SK-N-SH (cell line): ENCODE data around the gene TMEM115. TPM values are rescaled to one million over a fixed set of nuclear protein-coding genes. Genes with fewer than 3 reads are reported as not detected.
A peak's percentile ranks its signal among the peaks of the same experiment; 100 is the strongest.

Experiments
- CTCF ChIA-PET: fragments of 300-600, 350-600 bp; formaldehyde crosslinking; extraction: SDS; loops from one replicate; lab custom pipeline; 2021; lab: Yijun Ruan, JAX
- POLR2A ChIA-PET: fragments of 350-600 bp; sonication (Branson Sonifier 250); formaldehyde crosslinking; extraction: SDS; loops from one replicate; lab custom pipeline; 2020; ENCODE audit warnings: antibody characterized with exemption, inconsistent platforms; lab: Yijun Ruan, JAX
- DNase-seq: peaks from one replicate; pipeline ENCODE4 v3.0.0; 2012
- H2AFZ ChIP-seq: fragments of 200-600 bp; sonication (generic); 2 replicates; pipeline ENCODE4 v1.8.1; 2016; ENCODE audit warnings: antibody characterized with exemption, mild to moderate bottlenecking, low read depth
- H3F3A ChIP-seq: fragments of 200-600 bp; sonication (generic); replicated peaks from 2 replicates; pipeline ENCODE3; 2016; ENCODE audit warnings: antibody characterized with exemption, mild to moderate bottlenecking; ENCODE audit not compliant: insufficient read depth
- H3K27ac ChIP-seq, 2 experiments: fragments of 200-500 bp in 1 of 2; fragments of 200-600 bp in 1 of 2; sonication (Bioruptor generic) in 1 of 2; sonication (generic), shearing (Covaris generic) in 1 of 2; 2 replicates each; pipeline versions ENCODE4 v1.5.1 to v1.6.1; 2014 to 2016; ENCODE audit warnings: low read depth in 2 of 2, inconsistent platforms in 1 of 2, low read length in 1 of 2, mild to moderate bottlenecking in 1 of 2, mixed read lengths in 1 of 2
- H3K27me3 ChIP-seq: fragments of 200-600 bp; sonication (generic), shearing (Covaris generic); 2 replicates; pipeline ENCODE4 v1.6.1; 2016; ENCODE audit warnings: mixed run types; ENCODE audit not compliant: insufficient read depth
- H3K36me3 ChIP-seq, 2 experiments: fragments of 200-500 bp in 1 of 2; fragments of 200-600 bp in 1 of 2; sonication (Bioruptor generic) in 1 of 2; sonication (generic) in 1 of 2; replicated peaks in 1 of 2; 2 replicates each; pipeline versions ENCODE3 to v1.5.1; 2014 to 2016; ENCODE audit warnings: low read length in 1 of 2, mild to moderate bottlenecking in 1 of 2; ENCODE audit not compliant: insufficient read depth in 2 of 2, control insufficient read depth in 1 of 2
- H3K4me1 ChIP-seq, 2 experiments: fragments of 200-500 bp in 1 of 2; fragments of 200-600 bp in 1 of 2; sonication (Bioruptor generic) in 1 of 2; sonication (generic), shearing (Covaris generic) in 1 of 2; 2 replicates each; pipeline versions ENCODE4 v1.5.1 to v1.6.1; 2014 to 2016; ENCODE audit warnings: low read depth in 1 of 2, low read length in 1 of 2, mixed run types in 1 of 2; ENCODE audit not compliant: insufficient read depth in 2 of 2, control insufficient read depth in 1 of 2
- H3K4me2 ChIP-seq: fragments of 200-600 bp; sonication (generic), shearing (Covaris generic); 2 replicates; pipeline ENCODE4 v1.6.1; 2017; ENCODE audit warnings: mixed run types
- H3K4me3 ChIP-seq, 2 experiments: fragments of 200-500 bp in 1 of 2; fragments of 200-600 bp in 1 of 2; sonication (Bioruptor generic) in 1 of 2; sonication (generic), shearing (Covaris generic) in 1 of 2; 2 replicates each; pipeline versions ENCODE4 v1.5.1 to v1.8.1; 2014 to 2016; ENCODE audit warnings: low read depth in 2 of 2, inconsistent platforms in 1 of 2, low read length in 1 of 2, mild to moderate bottlenecking in 1 of 2, mixed read lengths in 1 of 2, moderate library complexity in 1 of 2
- H3K79me2 ChIP-seq: fragments of 200-600 bp; sonication (generic); 2 replicates; pipeline ENCODE4 v1.8.1; 2017; ENCODE audit warnings: mild to moderate bottlenecking; ENCODE audit not compliant: insufficient read depth
- H3K9ac ChIP-seq: fragments of 200-600 bp; sonication (generic); 2 replicates; pipeline ENCODE4 v1.6.1; 2017; ENCODE audit warnings: mixed run types
- H3K9me2 ChIP-seq: fragments of 200-600 bp; sonication (generic); 2 replicates; pipeline ENCODE4 v1.6.1; 2017; ENCODE audit warnings: mixed run types
- H3K9me3 ChIP-seq: fragments of 200-600 bp; sonication (generic); 2 replicates; pipeline ENCODE4 v1.6.1; 2017; ENCODE audit warnings: mixed run types, mild to moderate bottlenecking, moderate library complexity
- H4K20me1 ChIP-seq: fragments of 200-600 bp; sonication (generic); 2 replicates; pipeline ENCODE4 v1.6.1; 2017; ENCODE audit warnings: mild to moderate bottlenecking, mixed run types; ENCODE audit not compliant: insufficient read depth
- CHD2 ChIP-seq: fragments of 150-350 bp; IDR thresholded peaks from 2 replicates; pipeline ENCODE4 v1.6.1; 2018; ENCODE audit warnings: low read length; ENCODE audit not compliant: partially characterized antibody
- CTCF ChIP-seq: fragments of 200-600 bp; sonication (generic); IDR thresholded peaks from 2 replicates; pipeline ENCODE4 v1.6.1; 2017; ENCODE audit warnings: antibody characterized with exemption, mild to moderate bottlenecking, moderate library complexity
- EP300 ChIP-seq, 2 experiments: IDR thresholded peaks; 2 replicates each; pipeline versions ENCODE4 v1.4.0 to v1.6.1; 2012; ENCODE audit warnings: borderline replicate concordance in 1 of 2, low read depth in 1 of 2, low read length in 1 of 2
- EZH2phosphoT487 ChIP-seq: fragments of 200-600 bp; sonication (generic); IDR thresholded peaks from 2 replicates; pipeline ENCODE4 v1.6.1; 2017; ENCODE audit warnings: low read depth, mixed run types, mild to moderate bottlenecking, antibody characterized with exemption, moderate library complexity, borderline replicate concordance
- FOXJ3 ChIP-seq: sonication (generic); formaldehyde crosslinking; IDR thresholded peaks from 2 replicates; pipeline ENCODE4 v1.5.1; 2020; ENCODE audit warnings: mild to moderate bottlenecking, missing genetic modification reagents
- FOXM1 ChIP-seq: IDR thresholded peaks from 2 replicates; pipeline ENCODE4 v1.4.0; 2012; ENCODE audit warnings: low read depth, mild to moderate bottlenecking
- GABPA ChIP-seq: IDR thresholded peaks from 2 replicates; pipeline ENCODE4 v1.4.0; 2012; ENCODE audit warnings: low read depth, mild to moderate bottlenecking
- MXI1 ChIP-seq: IDR thresholded peaks from 2 replicates; pipeline ENCODE4 v1.6.1; 2012; ENCODE audit warnings: mild to moderate bottlenecking, low read depth, low read length, improper control_type of control experiment
- NFIC ChIP-seq: IDR thresholded peaks from 2 replicates; pipeline ENCODE4 v1.4.0; 2012; ENCODE audit warnings: borderline replicate concordance
- NRF1 ChIP-seq: IDR thresholded peaks from 2 replicates; pipeline ENCODE4 v1.6.1; 2012; ENCODE audit warnings: low read depth, mild to moderate bottlenecking, low read length
- POLR2AphosphoS5 ChIP-seq: IDR thresholded peaks from 2 replicates; pipeline ENCODE4 v1.6.1; 2012; ENCODE audit warnings: low read depth, low read length
- RAD21 ChIP-seq: IDR thresholded peaks from 2 replicates; pipeline ENCODE4 v1.6.1; 2012; ENCODE audit warnings: mild to moderate bottlenecking, low read length
- REST ChIP-seq: IDR thresholded peaks from 2 replicates; pipeline ENCODE4 v1.6.1; 2012; ENCODE audit warnings: mild to moderate bottlenecking, low read depth, low read length, moderate library complexity
- RFX5 ChIP-seq: IDR thresholded peaks from 2 replicates; pipeline ENCODE4 v1.6.1; 2012; ENCODE audit warnings: mild to moderate bottlenecking, improper control_type of control experiment, low read length
- SIN3A ChIP-seq: IDR thresholded peaks from 2 replicates; pipeline ENCODE4 v1.6.1; 2012; ENCODE audit warnings: low read depth, mild to moderate bottlenecking, low read length, moderate library complexity, borderline replicate concordance
- WGBS: methylation state at CpG from one replicate; pipeline ENCODE4 v1.1.6; 2017; ENCODE audit warnings: low lambda C conversion rate; 5-methylcytosine and 5-hydroxymethylcytosine counted together
- polyA plus RNA-seq, 3 experiments: library from polyadenylated mRNA; depleted of rRNA; stranded (reverse); fragments of >200 nt; gene quantifications; 2 replicates each; pipeline ENCODE4 v1.2.3, GENCODE V29; 2012
- TF ChIP-seq, protein P1 (sequence below): IDR thresholded peaks from 2 replicates; pipeline ENCODE4 v1.4.0; 2012; ENCODE audit warnings: low read depth, borderline replicate concordance
- TF ChIP-seq, protein P2 (sequence below): IDR thresholded peaks from 2 replicates; pipeline ENCODE4; 2012
- TF ChIP-seq, protein P3 (sequence below): IDR thresholded peaks from 2 replicates; pipeline ENCODE4 v1.4.0; 2012; ENCODE audit warnings: low read depth

The TMEM115 gene
- polyA plus RNA-seq, 1 of the 3 experiments (the other 2 are of a cell fraction), result 47.8 TPM

GRCh38 chr3:50337175-50337861, 22.0 kb downstream of the TMEM115 start:
- Histone ChIP-seq H3F3A (peaks cover 3% of the 10 kb centered on the region), H2AFZ (peak overlapping the region; percentile 84), H3K4me1 (peaks cover 10 to 33% of the 10 kb centered on the region in 2 experiments)

More at GRCh38 chr3:50337175-50337861, 22.0 kb downstream of the TMEM115 start:
- peak overlapping the region; percentile 82 to 98 for H3K27ac ChIP-seq
- H3K9me3 ChIP-seq, result no peaks in the 10 kb centered on the region
- H3K4me3 ChIP-seq, result peak overlapping the region; percentile 77 to 79
- TF ChIP-seq, protein P1, sequence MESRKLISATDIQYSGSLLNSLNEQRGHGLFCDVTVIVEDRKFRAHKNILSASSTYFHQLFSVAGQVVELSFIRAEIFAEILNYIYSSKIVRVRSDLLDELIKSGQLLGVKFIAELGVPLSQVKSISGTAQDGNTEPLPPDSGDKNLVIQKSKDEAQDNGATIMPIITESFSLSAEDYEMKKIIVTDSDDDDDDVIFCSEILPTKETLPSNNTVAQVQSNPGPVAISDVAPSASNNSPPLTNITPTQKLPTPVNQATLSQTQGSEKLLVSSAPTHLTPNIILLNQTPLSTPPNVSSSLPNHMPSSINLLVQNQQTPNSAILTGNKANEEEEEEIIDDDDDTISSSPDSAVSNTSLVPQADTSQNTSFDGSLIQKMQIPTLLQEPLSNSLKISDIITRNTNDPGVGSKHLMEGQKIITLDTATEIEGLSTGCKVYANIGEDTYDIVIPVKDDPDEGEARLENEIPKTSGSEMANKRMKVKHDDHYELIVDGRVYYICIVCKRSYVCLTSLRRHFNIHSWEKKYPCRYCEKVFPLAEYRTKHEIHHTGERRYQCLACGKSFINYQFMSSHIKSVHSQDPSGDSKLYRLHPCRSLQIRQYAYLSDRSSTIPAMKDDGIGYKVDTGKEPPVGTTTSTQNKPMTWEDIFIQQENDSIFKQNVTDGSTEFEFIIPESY, result no peak
- TF ChIP-seq FOXM1, result 0 out of 2 replicates have a peak, but pooled peaks have one; percentile 34
- no peak for TF ChIP-seq EZH2phosphoT487
- TF ChIP-seq POLR2AphosphoS5, result peak; percentile 76
- TF ChIP-seq, protein P2, sequence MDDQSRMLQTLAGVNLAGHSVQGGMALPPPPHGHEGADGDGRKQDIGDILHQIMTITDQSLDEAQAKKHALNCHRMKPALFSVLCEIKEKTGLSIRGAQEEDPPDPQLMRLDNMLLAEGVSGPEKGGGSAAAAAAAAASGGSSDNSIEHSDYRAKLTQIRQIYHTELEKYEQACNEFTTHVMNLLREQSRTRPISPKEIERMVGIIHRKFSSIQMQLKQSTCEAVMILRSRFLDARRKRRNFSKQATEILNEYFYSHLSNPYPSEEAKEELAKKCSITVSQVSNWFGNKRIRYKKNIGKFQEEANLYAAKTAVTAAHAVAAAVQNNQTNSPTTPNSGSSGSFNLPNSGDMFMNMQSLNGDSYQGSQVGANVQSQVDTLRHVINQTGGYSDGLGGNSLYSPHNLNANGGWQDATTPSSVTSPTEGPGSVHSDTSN, result no peak
- no peak for TF ChIP-seq GABPA
- TF ChIP-seq EP300 (IDR thresholded peaks at IDR 0.05; ENCODE audit: borderline replicate concordance in 1 of 2, low read depth in 1 of 2, low read length in 1 of 2), result peak; percentile 13 to 41; a peak in 1 of 4 replicates
- peak; percentile 96 for TF ChIP-seq MXI1
- TF ChIP-seq NFIC, result no peak
- peak; percentile 59; the same call in 1 of the 2 replicates for TF ChIP-seq SIN3A
- TF ChIP-seq RAD21, result no peak
- TF ChIP-seq REST, result no peak
- TF ChIP-seq RFX5, result peak; percentile 59; the same call in 1 of the 2 replicates
- TF ChIP-seq, protein P3, sequence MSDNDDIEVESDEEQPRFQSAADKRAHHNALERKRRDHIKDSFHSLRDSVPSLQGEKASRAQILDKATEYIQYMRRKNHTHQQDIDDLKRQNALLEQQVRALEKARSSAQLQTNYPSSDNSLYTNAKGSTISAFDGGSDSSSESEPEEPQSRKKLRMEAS, result peak; percentile 87
- TF ChIP-seq CTCF, result no peak
- TF ChIP-seq FOXJ3, result no peak
- TF ChIP-seq CHD2, result peak; percentile 25
- peak; percentile 75 for TF ChIP-seq NRF1
- TF ChIP-seq, all 33 proteins: peak for 9
- POLR2A ChIA-PET, result interaction anchor here (0.5 to 3.6 kb wide), 16 partner anchors 10 to 232 kb away, joined by 3 to 38 read pairs (median 4); partner anchors contain the start of genes C3orf18, CYB561D2, HEMK1 and HYAL3
- CTCF ChIA-PET, result interaction anchor here (0.7 to 6.8 kb wide), 17 partner anchors 10 to 229 kb away, joined by 3 to 60 read pairs (median 4); partner anchors contain the start of genes CYB561D2, HYAL1, HYAL2 and IFRD2
- peaks cover 10% of the 10 kb centered on the region; the same call in 1 of the 2 replicates for H4K20me1 ChIP-seq
- H3K27me3 ChIP-seq, result no peaks in the 10 kb centered on the region
- 0% methylated on average over 23 of the region's 79 CpGs for WGBS
- peaks cover 57% of the 10 kb centered on the region for H3K79me2 ChIP-seq
- H3K4me2 ChIP-seq, result peak overlapping the region; percentile 96
- DNase-seq, result peak; percentile 100
- H3K9ac ChIP-seq, result peak overlapping the region; percentile 78
- H3K36me3 ChIP-seq, result no peaks in the 10 kb centered on the region
- H3K9me2 ChIP-seq, result no peaks in the 10 kb centered on the region
